ENCODE results near the gene SCUBE3. TPM values are rescaled to one million over a fixed set of nuclear protein-coding genes. Genes with fewer than 3 reads are reported as not detected.

Gene SCUBE3
- total RNA-seq, 1 experiment from 2014 or later: 0.05 TPM

GRCh38 chr6:35185302-35185681 is 28.5 kb upstream of the SCUBE3 start (continued):
- TF ChIP-seq REST (IDR thresholded peaks at IDR 0.05; ENCODE audit: low read depth): no peak
- TF ChIP-seq POLR2AphosphoS5 (IDR thresholded peaks at IDR 0.05; ENCODE audit: low read depth, low read length): no peak

GRCh38 chr6:35185971-35186370 is 27.8 kb upstream of the SCUBE3 start:
- Histone ChIP-seq H4K20me1 (ENCODE audit: insufficient read depth) (no peaks in the 10 kb centered on the region), H3K27me3 (ENCODE audit: insufficient read depth, low read length) (no peaks in the 10 kb centered on the region), H3K4me3 (replicated peaks in 1 of 2; ENCODE audit: low read depth in 1 of 2, low read length in 2 of 2) (no peak overlapping the region), H3K27ac (ENCODE audit: low read depth, low read length) (no peak overlapping the region), H2AFZ (ENCODE audit: low read depth, low read length, poor library complexity, severe bottlenecking) (no peak overlapping the region), H3K9ac (ENCODE audit: low read length) (no peak overlapping the region), H3K4me2 (ENCODE audit: low read length) (no peak overlapping the region), H3K36me3 (ENCODE audit: control insufficient read depth in 1 of 2, insufficient read depth in 2 of 2, low read length in 2 of 2) (no peaks in the 10 kb centered on the region), H3K9me2 (ENCODE audit: insufficient read depth) (no peaks in the 10 kb centered on the region), H3K4me1 (ENCODE audit: control insufficient read depth in 1 of 2, insufficient read depth in 2 of 2, low read length in 2 of 2) (peaks cover 17 to 35% of the 10 kb centered on the region in 2 experiments), H3K79me2 (ENCODE audit: insufficient read depth, low read length) (no peaks in the 10 kb centered on the region), H3K9me3 (ENCODE audit: control insufficient read depth in 1 of 2, insufficient read depth in 1 of 2, low read depth in 1 of 2, low read length in 2 of 2) (no peaks in the 10 kb centered on the region)
- ATAC-seq (no peak), DNase-seq (ENCODE audit: low read depth, low spot score) (no peak)
- no peak for TF ChIP-seq SP1 (IDR thresholded peaks at IDR 0.05; ENCODE audit: low read depth)
- no peak for TF ChIP-seq ELF1 (IDR thresholded peaks at IDR 0.05; ENCODE audit: borderline replicate concordance, low read depth)
- TF ChIP-seq EGR1 (IDR thresholded peaks at IDR 0.05; ENCODE audit: low read depth): no peak
- TF ChIP-seq CTCF (IDR thresholded peaks at IDR 0.05 in 2 of 3, conservative IDR thresholded peaks at IDR 0.05 in 1 of 3; ENCODE audit: borderline replicate concordance in 1 of 3, insufficient read depth in 1 of 3, low read depth in 2 of 3, low read length in 2 of 3): no peak
- TF ChIP-seq POLR2AphosphoS5 (IDR thresholded peaks at IDR 0.05; ENCODE audit: low read depth, low read length): no peak
- no peak for TF ChIP-seq ZNF274 (IDR thresholded peaks at IDR 0.05; ENCODE audit: low read depth, low read length)
- TF ChIP-seq RAD21 (IDR thresholded peaks at IDR 0.05; ENCODE audit: low read depth): no peak
- TF ChIP-seq TCF7L2 (IDR thresholded peaks at IDR 0.05; ENCODE audit: borderline replicate concordance, extremely low read depth, insufficient read depth, insufficient read length): no peak
- no peak for TF ChIP-seq YY1 (IDR thresholded peaks at IDR 0.05; ENCODE audit: extremely low read depth, insufficient replicate concordance, low read depth, low read length)
- no peak for TF ChIP-seq ATF3 (IDR thresholded peaks at IDR 0.05)
- no peak for TF ChIP-seq JUND (IDR thresholded peaks at IDR 0.05)
- TF ChIP-seq ZBTB33 (IDR thresholded peaks at IDR 0.05; ENCODE audit: extremely low read depth, insufficient replicate concordance, low read length): no peak
- POLR2A ChIA-PET: interaction anchor here (1.2 kb wide), 1 partner anchor 29 kb away, joined by 3 read pairs; no protein-coding TSS in a partner anchor
- intact Hi-C loops (cut with micrococcal nuclease): no loop called here
- CTCF ChIA-PET: no interaction called here
- RAD21 ChIA-PET (ENCODE audit: low non-redundant PET in 1 of 2, low total read pairs in 2 of 2, uncharacterized antibody in 2 of 2, unreplicated experiment in 2 of 2): no interaction called here
- no TSS peak for BruUV-seq (replicated peaks)

All from HCT116 (cell line).